Activated T-cell treated with anti-CD3 and anti-CD28 coated beads, Interleukin-2, amount 50 U/mL, for 4 hours (primary cell): Measurements from ENCODE around the gene HLA-DOA. TPM values are rescaled to one million over a fixed set of nuclear protein-coding genes. Genes with fewer than 3 reads are reported as not detected.

Experiments
- ATAC-seq, 2 donors: fragments of 200-7000 bp; cut with Tn5 transposase; one replicate each; pipeline ENCODE4 v1.10.0; 2021
- DNase-seq: peaks from one replicate; pipeline ENCODE4 v3.0.0-alpha.2; 2020
- H3K27me3 Mint-ChIP-seq: one replicate; pipeline ENCODE4 v1.8.0; 2021; ENCODE audit warnings: low read depth, mixed read lengths
- H3K36me3 Mint-ChIP-seq: one replicate; pipeline ENCODE4 v1.8.0; 2022; ENCODE audit warnings: mixed read lengths; ENCODE audit not compliant: insufficient read depth
- H3K4me1 Mint-ChIP-seq: one replicate; pipeline ENCODE4 v1.8.0; 2021; ENCODE audit warnings: low read depth, mixed read lengths
- H3K4me3 Mint-ChIP-seq: one replicate; pipeline ENCODE4 v1.8.0; 2021; ENCODE audit warnings: mild to moderate bottlenecking, moderate library complexity, mixed read lengths
- H3K9me3 Mint-ChIP-seq: one replicate; pipeline ENCODE4 v1.8.0; 2021; ENCODE audit warnings: mixed read lengths
- total RNA-seq, 3 donors: library from RNA; stranded (reverse); gene quantifications; one replicate each; pipeline ENCODE4 v1.2.1, GENCODE V29; 2021

HLA-DOA gene
- total RNA-seq, 3 donors from 2014 or later = 2.0 to 2.1 (median 2.1) TPM

DNA sequence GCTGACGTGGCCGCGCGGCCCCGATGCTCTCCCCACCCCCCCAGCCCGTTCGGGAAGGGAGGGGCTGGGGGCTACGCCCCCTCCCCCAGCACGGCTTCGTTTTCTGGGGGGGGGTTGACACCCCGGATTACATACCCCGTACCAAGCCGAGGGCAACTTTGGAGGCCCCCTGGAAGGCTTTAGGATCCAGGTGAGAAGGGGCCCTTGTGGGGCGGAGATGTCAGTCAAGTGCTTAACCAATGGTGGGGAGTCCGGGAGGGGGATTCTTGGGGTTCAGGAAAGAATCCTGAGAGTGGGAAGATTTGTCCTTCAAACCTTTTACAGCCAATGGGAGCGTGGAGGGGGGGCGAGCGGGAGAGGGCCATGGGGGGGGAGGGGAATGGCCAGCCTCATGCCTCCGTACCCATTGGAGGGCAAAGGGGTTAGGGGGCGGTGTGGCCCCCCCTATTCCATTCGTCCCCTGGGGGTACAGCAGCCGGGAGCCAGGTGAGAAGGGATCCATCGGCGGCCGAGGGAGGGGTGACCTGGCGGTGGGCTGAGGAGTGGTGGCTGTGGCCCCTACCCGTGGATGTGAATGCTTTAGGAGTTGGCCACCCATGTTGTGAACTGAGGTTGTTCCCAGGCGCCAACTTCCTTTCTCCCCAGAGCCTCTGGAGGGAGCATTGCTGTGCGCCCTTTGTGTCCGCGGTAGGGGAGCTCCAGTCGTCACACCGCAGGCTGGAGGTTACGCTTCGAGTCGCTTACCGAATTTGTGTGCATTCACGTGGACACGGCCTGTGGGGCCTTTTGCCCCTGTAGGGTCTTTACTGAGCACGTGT lies 40.3 kb downstream of the HLA-DOA start:
- H3K9me3 Mint-ChIP-seq = no peaks in the 10 kb centered on the region
- peaks cover 32% of the 10 kb centered on the region for H3K36me3 Mint-ChIP-seq
- no peaks in the 10 kb centered on the region for H3K27me3 Mint-ChIP-seq
- H3K4me1 Mint-ChIP-seq = peaks cover 31% of the 10 kb centered on the region
- H3K4me3 Mint-ChIP-seq = peak overlapping the region; percentile 99
- ATAC-seq (peak; percentile 24 to 26), DNase-seq (peak; percentile 41)

DNA sequence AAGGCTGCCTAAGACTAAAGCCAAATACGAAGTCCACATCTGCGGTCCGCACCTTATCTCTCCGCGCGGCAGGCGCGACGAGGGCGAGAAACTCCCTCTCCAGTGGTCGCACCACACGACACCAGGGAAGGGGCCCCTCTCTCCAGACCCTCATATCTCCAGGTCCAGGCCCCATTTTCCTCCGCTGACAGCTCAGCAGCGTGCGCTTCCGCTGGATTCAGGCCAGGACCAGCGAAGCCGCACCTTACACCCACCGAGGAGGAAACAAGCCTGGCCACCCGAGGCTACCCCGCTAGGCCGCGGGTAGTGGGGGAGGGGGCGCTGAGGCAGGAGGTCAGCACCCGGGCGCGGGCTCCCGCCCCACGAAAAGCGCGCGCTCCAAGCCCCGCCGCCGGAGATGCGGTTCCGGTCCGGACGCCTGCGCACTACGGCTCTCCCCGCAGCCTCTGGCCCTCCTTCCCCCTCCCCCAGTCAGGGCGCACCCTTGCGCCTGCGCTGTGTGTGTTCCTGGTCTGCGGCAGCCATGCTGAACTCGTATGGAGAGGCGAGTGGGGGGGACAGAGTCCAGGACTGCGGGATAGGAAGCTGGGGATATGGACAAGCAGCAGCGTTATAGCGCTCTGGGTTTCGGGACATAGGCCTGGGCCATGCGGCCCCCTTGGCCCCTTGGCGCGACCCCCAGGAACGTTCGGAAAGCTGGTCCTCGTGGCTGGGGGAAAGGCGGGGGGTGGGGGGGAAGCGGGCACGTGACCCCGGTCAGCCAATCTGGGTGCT lies 41.1 kb downstream of the HLA-DOA start, which contains the start of gene BRD2:
Gene BRD2 (plus strand): TSS at position 502 of the 774 bp plus-strand sequence. CDS start 4,305 bp downstream, outside the sequence.
- H3K36me3 Mint-ChIP-seq = peaks cover 24% of the 10 kb centered on the region
- ATAC-seq = peak; percentile 42 to 44
- H3K9me3 Mint-ChIP-seq = no peaks in the 10 kb centered on the region
- peak; percentile 94 for DNase-seq
- peaks cover 35% of the 10 kb centered on the region for H3K4me1 Mint-ChIP-seq
- peak within 1 kb of the TSS; percentile 99 for H3K4me3 Mint-ChIP-seq
- H3K27me3 Mint-ChIP-seq = no peaks in the 10 kb centered on the region

DNA sequence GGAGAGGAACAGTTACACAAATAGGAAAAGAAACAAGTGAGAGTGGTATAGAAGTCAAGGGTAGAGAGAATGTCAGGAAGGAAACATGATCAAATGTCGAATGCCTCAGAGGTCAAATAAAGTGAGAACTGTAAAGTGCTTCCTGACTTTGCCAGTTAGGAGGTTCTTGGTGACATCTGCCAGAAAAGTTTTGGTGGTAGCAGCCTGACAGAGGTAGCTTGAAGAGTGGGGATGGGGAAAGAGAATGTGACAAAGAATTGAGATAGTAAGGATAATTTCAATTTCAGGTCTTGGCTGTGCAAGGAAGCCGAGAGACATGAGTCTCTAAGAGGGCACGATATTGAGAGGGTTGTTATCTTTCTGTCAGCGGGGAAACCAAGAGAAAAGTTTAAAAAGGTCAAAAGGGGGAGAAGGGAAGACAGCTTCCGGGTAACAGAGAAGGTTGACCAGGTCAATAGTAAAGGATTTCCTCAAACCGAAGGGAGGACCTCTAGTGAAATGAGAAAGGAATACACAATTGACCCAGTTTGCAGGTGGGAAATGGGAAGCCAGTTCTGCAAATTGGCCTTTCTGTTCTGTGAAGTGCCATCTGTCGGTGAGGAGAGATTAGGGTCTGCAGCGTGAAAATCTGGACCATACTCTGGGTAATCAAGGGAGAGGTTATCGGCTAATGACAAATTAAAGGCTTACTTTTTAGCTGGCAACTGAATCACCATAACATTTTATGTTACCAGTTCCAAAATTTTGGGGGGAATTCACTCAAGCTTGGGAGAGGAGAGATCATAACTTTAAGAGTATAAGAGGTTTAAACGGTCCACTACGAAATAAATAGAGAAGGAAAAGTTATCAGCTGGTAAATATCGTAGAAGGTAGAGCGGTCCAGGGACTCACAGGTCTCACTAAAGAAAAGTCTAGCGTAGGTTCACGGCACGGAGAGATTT lies 42.0 kb downstream of the HLA-DOA start:
- H3K4me1 Mint-ChIP-seq = peaks cover 39% of the 10 kb centered on the region
- no peak for DNase-seq
- H3K36me3 Mint-ChIP-seq = peaks cover 15% of the 10 kb centered on the region
- no peaks in the 10 kb centered on the region for H3K27me3 Mint-ChIP-seq
- H3K9me3 Mint-ChIP-seq = no peaks in the 10 kb centered on the region
- ATAC-seq = no peak
- peak overlapping the region; percentile 99 for H3K4me3 Mint-ChIP-seq

DNA sequence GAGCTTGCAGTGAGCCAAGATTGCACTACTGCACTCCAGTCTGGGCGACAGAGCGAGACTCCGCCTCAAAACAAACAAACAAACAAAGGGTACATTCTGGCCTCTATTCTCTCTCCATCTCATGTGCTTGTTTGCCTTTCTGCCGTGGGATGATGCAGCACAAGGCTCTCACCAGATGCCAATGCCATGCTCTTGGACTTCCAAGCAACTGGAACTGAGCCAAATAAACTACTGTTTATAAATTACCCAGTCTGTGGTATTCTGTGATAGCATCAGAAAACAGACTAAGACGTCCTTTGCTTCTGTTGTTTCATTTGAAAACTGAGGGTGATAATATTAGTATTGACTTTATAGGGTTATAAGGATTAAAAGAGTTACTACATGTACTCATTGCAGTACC lies 44.6 kb downstream of the HLA-DOA start:
- H3K4me1 Mint-ChIP-seq = peaks cover 56% of the 10 kb centered on the region

DNA sequence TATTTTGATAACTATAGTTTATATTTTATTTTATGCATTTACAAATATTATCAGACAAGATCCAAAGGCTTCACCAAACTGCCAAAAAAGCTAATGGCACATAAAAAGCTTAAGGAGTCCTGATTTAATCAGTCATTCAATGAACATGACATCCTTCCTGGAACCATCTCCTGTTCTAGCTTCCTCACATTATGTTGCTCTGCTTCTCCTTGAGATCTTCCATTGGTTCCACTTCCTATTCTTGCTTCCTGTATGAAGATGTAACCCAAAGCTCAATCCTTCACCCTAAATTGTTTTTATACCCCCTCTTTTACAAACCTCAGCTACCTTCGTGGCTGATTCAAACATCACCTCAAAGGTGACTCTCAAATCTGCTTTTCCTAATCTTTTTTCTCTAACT lies 45.5 kb downstream of the HLA-DOA start:
- no peak for DNase-seq
- ATAC-seq = no peak
- Mint-ChIP-seq H3K4me1 (peaks cover 56% of the 10 kb centered on the region), H3K27me3 (no peaks in the 10 kb centered on the region), H3K9me3 (no peaks in the 10 kb centered on the region), H3K4me3 (no peak overlapping the region), H3K36me3 (peaks cover 3% of the 10 kb centered on the region)

More for the DNA sequence above, 44.6 kb downstream of the HLA-DOA start:
- Mint-ChIP-seq H3K36me3 (peaks cover 2% of the 10 kb centered on the region), H3K9me3 (no peaks in the 10 kb centered on the region), H3K27me3 (no peaks in the 10 kb centered on the region), H3K4me3 (no peak overlapping the region)
- ATAC-seq (no peak), DNase-seq (no peak)

DNA sequence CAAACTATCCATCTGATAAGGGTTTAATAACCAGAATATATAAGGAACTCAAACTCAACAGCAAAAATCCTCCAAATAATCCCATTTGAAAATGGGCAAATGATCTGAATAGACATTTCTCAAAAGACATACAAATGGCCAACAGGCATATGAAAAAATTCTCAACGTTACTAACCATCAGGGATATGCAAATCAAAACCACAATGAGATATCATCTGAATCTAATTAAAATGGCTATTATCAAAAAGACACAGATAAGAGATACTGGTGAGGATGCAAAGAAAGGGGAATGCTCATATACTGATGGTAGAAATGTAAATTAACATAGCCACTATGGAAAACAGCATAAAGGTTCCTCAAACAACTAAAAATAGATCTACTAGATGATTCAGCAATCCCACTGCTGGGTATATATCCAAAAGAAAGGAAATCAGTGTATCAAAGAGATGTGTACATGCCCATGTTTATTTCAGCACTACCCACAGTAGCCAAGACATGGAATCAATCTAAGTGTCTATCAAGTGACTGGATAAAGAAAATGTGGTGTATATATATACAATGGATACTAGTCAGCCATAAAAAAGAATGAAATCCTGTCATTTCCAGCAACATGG lies 47.1 kb downstream of the HLA-DOA start:
- peaks cover 54% of the 10 kb centered on the region for H3K4me1 Mint-ChIP-seq
- no peaks in the 10 kb centered on the region for H3K27me3 Mint-ChIP-seq
- DNase-seq = no peak
- H3K4me3 Mint-ChIP-seq = no peak overlapping the region
- H3K9me3 Mint-ChIP-seq = no peaks in the 10 kb centered on the region
- peaks cover 5% of the 10 kb centered on the region for H3K36me3 Mint-ChIP-seq
- no peak for ATAC-seq

DNA sequence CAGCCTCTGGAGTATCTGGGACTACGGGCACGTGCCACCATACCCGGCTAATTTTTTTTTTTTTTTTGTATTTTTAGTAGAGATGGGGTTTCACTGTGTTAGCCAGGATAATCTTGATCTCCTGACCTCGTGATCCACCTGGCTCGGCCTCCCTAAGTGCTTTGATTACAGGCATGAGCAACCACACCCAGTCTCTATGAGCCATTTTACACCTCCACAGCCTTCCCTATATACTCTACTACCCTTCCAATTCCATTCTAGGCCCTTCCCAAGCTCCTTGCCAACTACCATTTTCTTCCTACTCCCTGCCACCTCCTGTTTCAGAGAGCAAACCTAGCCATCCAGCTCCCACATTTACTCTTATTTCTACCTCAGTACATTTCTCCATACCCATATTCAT lies 48.8 kb downstream of the HLA-DOA start:
- peaks cover 5% of the 10 kb centered on the region for H3K36me3 Mint-ChIP-seq
- H3K4me1 Mint-ChIP-seq = peaks cover 45% of the 10 kb centered on the region
- no peak for DNase-seq
- ATAC-seq = no peak
- no peak overlapping the region for H3K4me3 Mint-ChIP-seq
- H3K27me3 Mint-ChIP-seq = no peaks in the 10 kb centered on the region
- H3K9me3 Mint-ChIP-seq = no peaks in the 10 kb centered on the region

DNA sequence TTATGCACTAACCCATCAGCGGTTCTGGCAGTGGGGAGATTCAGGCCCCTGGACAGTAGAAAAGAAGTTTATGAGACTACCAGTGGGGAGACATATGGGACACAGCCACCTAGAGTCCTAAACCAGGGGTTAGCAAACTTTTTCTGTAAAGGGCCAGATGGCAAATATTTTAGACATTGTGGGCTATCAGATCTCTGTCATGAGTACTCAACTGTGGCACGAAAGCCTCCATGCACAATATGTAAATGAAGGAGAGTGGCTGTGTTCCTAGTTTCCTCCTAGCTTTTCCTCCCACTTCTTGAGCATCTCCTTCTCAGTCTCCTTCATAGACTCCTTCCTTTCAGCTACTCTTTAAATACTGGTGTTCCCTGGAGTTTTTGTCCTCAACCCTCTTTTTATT lies 53.2 kb downstream of the HLA-DOA start:
- no peak for DNase-seq
- Mint-ChIP-seq H3K4me3 (no peak overlapping the region), H3K9me3 (no peaks in the 10 kb centered on the region), H3K36me3 (peaks cover 5% of the 10 kb centered on the region), H3K27me3 (no peaks in the 10 kb centered on the region), H3K4me1 (peaks cover 49% of the 10 kb centered on the region)
- ATAC-seq = no peak

DNA sequence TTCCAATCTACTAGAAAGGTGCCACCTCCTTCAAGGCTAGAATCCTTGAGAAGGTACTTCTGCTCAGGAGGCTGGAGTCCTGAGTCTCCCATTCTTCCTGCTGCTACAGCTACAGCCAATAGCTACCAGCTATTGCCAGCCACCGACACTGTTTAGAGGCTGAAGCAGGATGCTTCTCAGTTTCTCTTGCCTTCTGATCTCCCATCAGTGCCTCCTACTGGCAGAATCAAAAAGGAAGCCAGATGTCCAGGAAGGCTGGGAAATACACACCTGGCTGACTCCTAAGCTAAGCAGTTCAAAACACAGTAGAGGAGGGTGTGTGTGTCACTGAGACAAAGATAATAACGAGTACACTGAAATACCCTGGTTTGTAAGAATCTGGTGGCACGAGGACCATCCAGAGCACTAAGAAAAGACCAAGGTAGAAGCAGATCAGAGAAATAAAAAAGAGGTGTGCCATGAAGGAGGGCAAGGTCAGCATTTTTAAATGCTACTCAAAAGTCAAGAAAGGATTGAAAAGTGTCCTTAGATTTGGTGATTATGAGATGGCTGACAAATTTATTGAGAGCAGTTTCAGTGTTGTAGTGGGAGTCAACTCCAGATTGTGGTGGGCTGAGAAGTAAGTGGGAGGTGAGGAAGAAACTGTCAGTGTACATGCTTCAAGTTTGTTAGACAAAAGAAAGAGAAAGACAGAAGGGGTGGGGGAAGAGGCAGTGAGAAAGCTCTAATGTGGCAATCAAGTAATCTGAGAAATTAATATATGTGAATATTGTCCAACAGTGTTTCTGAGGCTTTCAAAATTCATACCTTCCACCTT lies 54.2 kb downstream of the HLA-DOA start:
- Mint-ChIP-seq H3K9me3 (no peaks in the 10 kb centered on the region), H3K36me3 (peaks cover 5% of the 10 kb centered on the region), H3K27me3 (no peaks in the 10 kb centered on the region), H3K4me3 (no peak overlapping the region), H3K4me1 (peaks cover 48% of the 10 kb centered on the region)
- ATAC-seq (peak; percentile 32 to 52), DNase-seq (no peak)

DNA sequence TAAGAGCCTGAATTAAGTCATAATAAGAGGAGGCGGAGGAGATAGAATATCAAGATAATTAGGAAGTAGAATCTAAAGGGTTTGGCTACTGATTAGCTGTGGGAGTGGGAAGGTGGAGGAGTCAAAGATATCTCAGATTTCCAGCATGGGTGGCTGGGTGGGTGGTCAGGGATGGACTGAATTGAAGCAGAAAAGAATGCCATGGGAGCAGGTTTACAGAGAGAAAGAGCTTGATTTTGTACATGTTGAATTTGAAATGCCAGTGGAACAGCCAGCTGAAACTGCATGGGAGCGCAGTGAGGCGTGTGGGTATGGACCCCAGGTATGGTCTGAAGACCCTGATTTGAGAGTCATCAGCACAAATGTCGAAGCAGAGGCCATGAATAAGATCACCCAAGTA lies 55.1 kb downstream of the HLA-DOA start:
- H3K9me3 Mint-ChIP-seq = no peaks in the 10 kb centered on the region
- ATAC-seq = no peak
- peaks cover 2% of the 10 kb centered on the region for H3K36me3 Mint-ChIP-seq
- DNase-seq = no peak
- H3K4me1 Mint-ChIP-seq = peaks cover 57% of the 10 kb centered on the region
- H3K27me3 Mint-ChIP-seq = no peaks in the 10 kb centered on the region
- H3K4me3 Mint-ChIP-seq = no peak overlapping the region
